ENCODE data around the gene VPS18.

The VPS18 gene

DNA sequence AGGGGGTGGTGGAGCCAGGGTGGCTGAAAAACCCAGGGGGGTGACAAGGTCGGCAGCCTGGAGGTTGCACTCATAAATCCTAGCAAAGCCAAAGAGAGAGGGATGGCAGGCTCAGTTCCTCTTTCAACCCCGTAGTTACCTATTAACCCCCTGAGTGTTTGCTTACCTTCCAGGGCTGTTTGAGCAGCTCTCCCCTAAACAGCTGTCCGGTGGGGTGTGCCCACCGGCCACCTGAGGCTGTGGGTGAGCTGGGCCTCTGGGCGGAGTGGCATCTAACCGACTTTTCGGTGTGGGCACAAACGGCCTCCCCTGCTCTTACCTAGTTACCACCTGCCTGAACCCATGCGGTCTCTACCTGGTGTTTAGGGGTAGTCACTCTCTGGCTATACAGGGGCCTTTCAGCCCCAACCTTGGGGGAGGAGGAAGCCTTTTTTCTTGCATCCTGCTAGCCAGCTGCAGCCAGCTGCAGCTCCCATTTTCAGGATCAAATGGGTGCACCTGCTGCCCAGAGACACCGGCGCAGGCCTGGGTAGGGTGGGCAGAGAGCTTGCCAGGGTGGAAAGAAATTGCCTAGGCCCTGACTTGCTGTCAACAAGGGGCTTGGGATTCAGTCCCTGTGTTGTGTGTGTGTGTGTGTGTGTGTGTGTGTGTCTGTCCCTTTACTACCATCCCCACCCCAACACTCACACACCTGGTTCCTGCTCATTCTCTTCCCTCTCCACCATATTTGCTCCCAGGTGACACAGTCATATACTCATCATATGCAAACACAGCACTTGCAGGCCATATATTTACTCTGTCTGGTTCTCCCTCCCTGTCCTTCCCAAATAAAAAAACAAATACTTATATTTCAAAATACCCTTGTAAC is 38.6 kb downstream of the VPS18 start:
- no peak for DNase-seq (ENCODE audit: low read depth in 2 of 2, low spot score in 1 of 2)

DNA sequence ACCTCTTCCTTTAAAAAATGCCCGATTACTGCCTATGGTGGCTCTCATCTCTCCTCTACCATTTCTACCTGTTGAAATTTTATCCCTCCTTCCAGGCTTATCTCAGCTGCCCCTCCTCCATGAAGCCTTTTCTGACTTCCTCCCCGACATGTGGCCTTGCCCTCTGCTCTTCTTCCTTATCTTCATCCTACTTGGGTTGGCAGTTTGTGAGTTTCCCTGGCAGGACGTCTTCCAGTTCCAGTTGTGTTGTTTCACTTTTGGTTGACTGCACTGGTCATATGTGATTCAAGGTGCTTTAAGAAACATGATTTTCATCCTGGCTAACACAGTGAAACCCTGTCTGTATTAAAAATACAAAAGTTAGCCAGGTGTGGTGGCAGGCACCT is 39.3 kb downstream of the VPS18 start:
- DNase-seq (ENCODE audit: low read depth in 2 of 2, low spot score in 1 of 2): no peak

DNA sequence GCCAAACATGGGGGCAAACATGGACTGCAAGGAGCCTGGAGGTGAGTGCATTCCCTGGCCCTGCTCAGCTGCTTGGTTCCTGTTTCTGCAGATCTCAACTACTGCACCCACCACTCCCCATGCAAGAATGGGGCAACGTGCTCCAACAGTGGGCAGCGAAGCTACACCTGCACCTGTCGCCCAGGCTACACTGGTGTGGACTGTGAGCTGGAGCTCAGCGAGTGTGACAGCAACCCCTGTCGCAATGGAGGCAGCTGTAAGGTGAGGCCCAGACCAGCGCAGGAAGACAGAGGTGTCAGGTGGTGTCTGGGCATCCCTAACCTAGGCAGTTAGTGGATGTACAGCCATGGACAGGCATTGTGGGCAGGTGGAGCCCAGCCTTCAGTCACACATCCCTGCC is 40.2 kb downstream of the VPS18 start:
- DNase-seq (ENCODE audit: low read depth in 2 of 2, low spot score in 1 of 2): no peak

DNA sequence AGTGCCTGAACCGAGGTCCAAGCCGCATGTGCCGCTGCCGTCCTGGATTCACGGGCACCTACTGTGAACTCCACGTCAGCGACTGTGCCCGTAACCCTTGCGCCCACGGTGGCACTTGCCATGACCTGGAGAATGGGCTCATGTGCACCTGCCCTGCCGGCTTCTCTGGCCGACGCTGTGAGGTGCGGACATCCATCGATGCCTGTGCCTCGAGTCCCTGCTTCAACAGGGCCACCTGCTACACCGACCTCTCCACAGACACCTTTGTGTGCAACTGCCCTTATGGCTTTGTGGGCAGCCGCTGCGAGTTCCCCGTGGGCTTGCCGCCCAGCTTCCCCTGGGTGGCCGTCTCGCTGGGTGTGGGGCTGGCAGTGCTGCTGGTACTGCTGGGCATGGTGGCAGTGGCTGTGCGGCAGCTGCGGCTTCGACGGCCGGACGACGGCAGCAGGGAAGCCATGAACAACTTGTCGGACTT is 42.0 kb downstream of the VPS18 start:
- no peak for DNase-seq (ENCODE audit: low read depth in 2 of 2, low spot score in 1 of 2)

DNA sequence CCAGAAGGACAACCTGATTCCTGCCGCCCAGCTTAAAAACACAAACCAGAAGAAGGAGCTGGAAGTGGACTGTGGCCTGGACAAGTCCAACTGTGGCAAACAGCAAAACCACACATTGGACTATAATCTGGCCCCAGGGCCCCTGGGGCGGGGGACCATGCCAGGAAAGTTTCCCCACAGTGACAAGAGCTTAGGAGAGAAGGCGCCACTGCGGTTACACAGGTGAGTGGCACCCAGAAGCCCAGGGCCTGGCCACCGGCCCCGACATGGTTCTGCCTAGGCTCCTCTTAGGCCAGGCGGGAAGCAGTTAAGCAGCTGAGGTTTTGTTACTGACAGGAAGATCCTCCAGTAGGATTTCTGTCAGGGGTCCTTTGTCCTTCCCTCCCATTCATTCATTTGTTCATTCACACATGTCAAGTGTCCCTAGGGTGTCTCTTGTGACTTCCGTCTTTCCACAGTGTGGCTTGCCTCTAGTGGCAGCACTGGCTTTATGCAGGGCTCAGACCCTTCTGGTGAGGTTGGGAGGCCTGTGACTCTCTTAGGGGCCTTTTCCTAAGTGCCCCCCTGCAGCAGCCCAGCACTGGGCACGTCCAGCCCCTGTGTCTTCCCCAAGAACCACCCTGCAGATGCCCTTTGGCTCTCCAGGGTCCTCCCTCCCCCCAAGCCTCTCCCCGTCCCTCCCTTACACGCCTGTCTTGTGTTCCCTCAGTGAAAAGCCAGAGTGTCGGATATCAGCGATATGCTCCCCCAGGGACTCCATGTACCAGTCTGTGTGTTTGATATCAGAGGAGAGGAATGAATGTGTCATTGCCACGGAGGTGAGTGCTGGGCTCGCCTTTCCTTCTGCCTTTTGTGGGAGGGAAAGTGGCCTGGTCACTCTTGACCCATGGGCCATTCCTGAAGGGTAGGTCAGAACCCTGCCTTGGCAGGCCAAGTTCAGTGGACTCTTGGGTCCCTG is 42.7 kb downstream of the VPS18 start:
- no peak for DNase-seq (ENCODE audit: low read depth in 2 of 2, low spot score in 1 of 2)

DNA sequence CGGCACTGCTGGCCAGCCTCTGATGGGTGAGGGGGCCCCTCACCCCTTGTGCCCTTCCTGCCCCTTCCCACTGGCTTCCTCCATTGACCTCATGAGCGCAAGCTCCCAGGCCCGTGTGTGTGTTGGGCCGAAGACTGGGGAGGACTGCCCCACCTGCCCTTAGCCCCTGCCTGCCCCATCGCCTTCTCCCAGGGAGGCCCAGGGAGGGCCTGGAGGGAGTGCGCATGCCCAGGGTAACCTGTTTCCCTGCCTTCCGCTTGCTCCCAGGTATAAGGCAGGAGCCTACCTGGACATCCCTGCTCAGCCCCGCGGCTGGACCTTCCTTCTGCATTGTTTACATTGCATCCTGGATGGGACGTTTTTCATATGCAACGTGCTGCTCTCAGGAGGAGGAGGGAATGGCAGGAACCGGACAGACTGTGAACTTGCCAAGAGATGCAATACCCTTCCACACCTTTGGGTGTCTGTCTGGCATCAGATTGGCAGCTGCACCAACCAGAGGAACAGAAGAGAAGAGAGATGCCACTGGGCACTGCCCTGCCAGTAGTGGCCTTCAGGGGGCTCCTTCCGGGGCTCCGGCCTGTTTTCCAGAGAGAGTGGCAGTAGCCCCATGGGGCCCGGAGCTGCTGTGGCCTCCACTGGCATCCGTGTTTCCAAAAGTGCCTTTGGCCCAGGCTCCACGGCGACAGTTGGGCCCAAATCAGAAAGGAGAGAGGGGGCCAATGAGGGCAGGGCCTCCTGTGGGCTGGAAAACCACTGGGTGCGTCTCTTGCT is 43.7 kb downstream of the VPS18 start:
- no peak for DNase-seq (ENCODE audit: low read depth in 2 of 2, low spot score in 1 of 2)

DNA sequence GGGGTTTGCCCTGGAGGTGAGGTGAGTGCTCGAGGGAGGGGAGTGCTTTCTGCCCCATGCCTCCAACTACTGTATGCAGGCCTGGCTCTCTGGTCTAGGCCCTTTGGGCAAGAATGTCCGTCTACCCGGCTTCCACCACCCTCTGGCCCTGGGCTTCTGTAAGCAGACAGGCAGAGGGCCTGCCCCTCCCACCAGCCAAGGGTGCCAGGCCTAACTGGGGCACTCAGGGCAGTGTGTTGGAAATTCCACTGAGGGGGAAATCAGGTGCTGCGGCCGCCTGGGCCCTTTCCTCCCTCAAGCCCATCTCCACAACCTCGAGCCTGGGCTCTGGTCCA is 44.3 kb downstream of the VPS18 start:
- no peak for DNase-seq (ENCODE audit: low read depth in 2 of 2, low spot score in 1 of 2)

DNA sequence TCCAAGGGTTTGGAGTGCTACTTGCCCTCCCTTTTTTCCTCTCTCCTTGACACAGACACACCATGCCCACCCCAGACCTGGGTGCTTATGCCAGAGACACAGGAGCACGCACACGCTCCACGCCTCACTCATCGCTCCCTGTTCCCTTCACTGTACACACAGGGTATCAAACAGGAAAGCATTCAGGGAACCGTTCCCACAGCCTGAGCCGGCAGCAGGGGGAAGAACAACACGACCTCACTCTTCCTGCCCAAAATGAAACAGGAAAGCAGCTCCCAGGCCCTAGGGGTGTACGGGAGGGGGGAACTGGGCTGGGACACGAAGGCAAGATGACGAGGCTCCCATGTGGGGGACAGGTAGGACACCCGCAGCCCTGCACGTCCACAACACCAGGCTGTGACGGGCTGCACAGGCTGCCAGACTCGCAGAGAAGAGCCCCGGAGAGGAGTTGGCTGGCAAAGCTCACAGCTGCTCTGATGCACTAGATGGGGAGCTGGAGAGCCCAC is 46.1 kb downstream of the VPS18 start:
- no peak for DNase-seq (ENCODE audit: low read depth in 2 of 2, low spot score in 1 of 2)

DNA sequence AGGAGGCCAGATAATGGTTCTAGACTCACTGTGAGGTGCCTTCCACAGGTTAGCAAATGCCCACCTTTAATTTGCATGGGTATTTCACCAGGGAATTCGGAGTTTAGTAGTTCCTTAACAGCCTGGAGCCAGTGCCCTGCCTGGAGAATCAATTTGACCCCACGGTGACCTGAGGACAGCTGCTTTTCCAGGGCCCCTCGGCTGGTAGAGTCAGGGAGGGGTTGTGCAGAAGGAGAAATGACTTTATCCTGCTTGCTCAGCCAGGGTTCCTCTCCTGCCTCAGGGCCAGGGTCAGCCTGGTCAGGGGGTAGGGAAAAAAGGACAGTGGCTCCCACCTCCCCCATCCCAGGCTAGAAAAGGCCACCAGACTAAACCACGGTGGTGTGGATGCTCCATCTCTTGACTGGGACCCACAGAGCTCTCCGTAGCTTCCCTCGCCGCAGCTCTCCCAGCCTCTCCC is 46.8 kb downstream of the VPS18 start:
- no peak for DNase-seq (ENCODE audit: low read depth in 2 of 2, low spot score in 1 of 2)

DNA sequence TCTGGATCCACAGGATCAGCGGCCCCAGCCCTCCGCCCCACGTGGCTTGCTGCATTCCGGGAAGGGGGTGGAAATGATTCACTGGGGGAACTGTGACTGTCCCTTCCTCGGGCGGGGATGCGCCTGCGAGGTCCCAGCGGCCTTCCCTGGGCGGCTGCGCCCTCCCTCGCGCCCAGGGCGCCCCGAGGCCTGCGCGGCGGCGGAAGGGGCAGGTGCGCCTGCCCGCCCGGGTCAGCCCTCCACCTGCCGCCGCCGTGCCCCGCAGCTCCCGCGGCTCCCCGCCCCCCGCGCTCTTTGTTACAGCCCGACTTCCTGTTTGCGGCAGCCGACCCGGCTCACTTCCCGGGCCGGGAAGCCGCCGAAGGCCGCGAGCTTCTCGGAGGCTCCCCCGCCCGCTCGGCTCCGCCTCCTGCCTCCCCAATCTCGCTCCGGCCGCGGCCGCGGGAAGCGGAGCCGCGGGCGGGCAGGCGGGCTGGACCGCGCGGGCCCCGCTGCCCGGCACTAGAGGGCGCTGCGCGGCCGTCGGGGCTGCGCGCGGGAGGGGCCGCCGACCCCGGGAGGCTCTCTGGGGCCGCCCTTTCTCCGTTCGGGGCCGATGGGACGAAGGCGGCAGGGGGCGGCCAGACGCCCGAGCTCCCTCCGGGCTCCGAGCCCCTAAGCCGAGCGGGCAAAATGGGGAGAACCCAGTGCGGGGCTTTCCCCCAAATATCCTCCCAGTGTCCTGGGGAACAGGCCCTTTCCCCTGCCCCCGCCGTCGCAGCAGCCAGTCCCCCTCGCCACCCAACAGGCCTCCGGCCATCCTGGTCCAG is 47.5 kb downstream of the VPS18 start:
- DNase-seq (ENCODE audit: low read depth in 2 of 2, low spot score in 1 of 2): peak; percentile 20 to 36

DNA sequence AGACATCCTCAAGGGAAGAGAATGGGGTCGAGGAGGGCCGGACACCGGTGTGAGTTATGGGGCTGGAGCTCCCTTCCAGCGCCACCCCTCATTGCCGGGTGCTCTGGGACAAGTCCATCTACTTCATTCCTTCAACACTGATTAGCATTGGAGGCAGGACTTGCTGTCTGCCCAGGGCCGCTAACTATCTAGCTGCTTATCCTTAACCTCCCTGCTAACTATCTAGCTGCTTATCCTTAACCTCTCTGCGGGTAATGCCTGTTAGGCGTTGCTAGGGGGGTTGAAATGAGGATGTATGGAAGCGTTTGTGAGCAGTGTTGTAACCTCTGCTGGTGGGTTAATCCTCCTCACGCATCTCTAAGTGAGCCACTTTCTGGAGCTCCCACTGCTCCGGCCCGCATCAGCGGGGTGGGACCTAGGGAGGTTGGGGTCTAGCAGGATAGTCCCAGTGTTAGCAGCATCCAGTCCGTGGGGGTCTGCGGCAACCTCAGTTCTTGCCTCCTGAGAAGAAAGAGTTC is 48.1 kb downstream of the VPS18 start:
- DNase-seq (ENCODE audit: low read depth in 2 of 2, low spot score in 1 of 2): no peak

DNA sequence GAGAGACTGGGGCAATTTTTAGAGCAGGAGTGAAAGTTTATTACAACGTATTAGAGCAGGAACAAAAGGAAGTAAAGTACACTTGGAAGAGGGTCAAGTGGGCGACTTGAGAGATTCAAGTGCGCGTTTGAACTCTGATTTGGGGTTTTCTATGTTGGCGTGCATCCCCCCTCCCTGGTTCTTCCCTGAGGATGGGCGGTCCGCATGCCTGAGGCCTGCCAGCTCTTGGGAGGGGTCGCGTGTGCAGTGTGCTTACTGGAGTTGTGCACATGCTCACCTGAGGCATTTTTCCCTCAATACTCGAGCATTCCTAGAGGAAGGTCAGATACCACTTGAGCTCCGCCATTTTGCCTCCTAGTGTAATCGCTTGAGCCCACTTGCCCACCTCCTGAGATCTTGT is 48.6 kb downstream of the VPS18 start:
- DNase-seq (ENCODE audit: low read depth in 2 of 2, low spot score in 1 of 2): no peak

DNA sequence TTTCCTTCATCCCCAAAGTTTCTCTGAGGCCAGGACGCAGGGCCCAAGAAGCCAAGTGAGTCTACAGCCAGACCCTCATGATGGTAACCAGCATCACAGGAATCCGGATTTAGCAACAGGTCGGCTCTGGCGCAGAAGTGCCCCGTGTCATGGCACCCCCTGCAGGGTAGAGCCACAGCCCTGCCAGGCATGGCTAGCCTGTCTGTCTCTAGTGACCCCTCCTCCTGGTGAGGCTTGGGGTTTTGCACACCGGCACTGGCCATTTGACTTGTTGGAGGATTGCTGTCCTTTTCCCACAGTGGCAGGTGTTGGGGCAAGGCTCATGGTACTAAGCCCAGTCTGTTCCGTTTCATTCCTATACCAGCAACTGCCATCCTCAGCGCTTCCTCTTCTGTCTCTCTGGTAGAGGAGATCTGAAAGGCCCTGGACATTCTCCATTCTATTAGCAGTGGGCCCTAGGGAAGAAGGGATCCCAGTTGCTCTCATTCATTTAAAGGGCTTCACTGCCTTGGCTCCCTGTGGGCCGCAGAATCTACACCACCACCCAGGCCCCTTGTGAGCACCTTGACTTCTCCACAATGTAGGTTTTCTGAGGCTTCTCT is 49.6 kb downstream of the VPS18 start:
- DNase-seq (ENCODE audit: low read depth in 2 of 2, low spot score in 1 of 2): no peak

DNA sequence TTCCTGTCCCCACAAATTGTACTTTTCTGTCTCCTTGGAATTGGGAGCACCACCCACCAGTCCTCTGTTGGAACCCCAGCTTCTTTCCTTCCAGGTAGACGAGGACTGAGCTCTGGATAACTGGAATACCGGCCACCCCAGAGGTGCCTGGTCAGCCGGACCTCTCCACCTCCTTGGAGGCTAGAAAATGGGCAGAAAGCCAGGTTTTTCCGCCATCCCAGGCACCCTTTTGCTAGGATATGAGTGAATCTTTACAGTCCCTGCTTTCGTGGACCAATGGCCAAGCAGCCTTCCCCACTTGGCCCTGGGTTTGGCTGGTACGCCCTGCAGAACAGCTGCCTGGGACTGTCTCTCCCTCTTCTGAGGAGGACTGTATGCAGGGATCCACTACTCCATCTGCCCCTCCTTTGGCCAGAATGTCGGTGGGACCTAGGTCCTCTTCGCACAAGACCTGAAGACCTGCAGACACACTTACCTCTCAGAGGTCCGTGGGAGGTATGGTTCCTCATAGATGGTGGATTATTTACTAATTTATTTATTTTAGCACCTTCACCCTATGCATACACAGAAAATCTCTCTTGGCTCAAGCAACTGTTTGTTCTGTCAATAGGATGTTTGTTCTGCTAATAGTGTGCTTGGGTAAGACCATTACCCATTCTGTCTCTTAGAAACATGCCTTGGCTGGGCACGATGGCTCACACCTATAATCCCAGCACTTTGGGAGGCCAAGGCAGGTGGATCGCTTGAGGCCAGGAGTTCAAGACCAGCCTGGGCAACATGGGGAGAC is 50.5 kb downstream of the VPS18 start:
- no peak for DNase-seq (ENCODE audit: low read depth in 2 of 2, low spot score in 1 of 2)

DNA sequence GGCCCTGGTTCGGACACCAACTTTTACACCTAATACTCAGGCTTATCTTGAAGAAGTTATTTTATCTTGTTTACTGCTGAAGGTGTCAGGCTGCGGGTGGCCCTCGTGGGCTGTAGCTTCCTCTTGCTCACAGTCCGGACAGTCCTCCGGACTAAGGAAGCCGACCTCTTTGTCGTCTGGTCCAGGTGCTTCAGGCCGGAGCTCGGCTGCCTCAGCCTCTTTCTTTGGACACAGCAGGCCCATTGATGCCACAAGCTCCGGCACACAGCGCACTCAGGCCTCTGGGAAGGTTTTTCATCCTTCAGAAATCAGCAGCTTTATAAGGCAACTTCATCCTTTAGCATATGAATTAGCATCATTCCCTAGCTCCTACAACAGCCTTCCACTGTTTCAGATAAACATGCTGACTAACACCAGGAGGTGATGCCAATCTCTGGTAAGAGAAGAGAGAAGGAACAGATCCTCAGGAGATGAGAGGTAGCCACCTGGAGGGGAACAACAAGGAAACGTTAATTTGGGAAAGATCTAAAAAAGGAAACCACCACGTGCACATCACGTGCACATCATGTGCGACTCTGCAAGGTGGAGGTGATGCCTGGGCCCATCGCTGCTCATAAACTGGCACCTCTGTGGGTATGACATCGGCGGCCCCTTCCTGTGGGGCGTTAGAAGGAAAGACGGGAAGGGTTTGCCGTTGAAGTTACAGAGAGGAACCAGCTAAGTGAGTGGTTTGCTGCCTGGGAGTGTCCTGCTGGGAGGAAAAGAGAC is 54.6 kb downstream of the VPS18 start:
- DNase-seq (ENCODE audit: low read depth in 2 of 2, low spot score in 1 of 2): no peak

DNA sequence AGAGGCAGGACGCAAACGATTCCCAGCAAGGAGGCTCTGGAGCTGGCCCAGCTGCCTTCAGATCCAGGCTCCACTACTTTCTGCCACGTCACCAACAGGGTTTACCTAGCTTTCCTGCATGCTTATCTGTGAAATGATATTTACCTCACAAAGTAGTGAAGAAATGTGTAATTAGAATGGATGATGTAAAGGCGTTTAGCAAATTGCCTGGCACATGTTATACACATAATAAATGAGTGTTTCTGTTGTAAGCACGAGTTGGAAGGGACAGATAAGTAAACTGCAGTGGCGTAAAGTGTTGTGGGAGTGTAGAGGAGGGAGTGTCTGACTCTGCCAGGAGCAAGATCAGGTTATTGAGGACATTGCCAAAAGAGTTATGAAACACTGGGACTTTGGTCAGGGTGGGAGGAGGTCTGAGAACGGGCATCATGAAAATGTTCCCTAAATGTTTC is 55.5 kb downstream of the VPS18 start:
- DNase-seq (ENCODE audit: low read depth in 2 of 2, low spot score in 1 of 2): no peak

DNA sequence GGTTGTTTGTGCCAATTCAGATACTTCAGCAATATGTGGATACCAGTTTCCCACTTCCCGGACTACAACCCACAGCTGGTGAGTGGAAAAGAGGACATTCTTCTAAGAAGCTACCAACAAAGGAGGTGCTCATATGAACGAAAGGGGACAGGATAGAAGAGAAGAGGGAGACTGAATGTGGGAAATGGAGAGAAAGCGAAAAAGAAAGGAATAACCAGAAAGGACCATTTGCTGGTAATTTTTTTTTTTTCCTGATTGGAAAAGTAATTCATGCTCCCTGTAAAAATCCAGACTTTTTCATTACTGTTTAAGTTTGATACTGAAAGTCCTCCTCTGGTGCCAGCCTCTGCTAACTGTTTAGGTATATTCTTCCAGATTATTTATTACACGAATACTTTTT is 57.5 kb downstream of the VPS18 start:
- DNase-seq (ENCODE audit: low read depth in 2 of 2, low spot score in 1 of 2): no peak

DNA sequence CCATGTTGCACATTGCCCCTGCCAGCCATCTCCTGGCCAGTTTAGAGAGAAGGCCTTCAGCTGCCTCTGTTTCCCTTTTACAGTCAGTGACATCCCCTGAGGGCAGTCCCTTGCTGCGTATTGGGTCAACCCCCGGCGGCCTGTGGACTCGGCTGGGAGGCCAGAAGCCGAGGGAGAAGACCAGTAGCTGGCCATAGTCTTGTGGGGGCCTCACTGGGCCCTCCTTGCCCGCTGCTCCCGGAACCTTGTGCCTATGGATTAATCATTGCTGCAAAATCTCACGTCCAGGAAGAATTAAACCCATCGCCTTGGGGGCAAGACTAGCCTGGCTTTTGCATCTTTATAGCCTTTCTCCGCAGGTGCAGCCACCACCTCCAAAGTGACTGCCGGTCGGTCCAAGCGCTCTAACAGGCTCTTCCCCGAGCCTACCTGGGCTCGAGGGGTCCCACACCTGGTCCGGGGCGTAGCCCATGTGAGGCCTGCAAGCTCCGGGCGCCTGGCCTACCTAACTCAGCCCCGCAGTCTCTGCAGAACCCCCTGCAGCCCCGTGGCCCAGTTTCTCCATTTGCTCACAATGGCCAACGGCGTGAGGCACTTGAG is 58.2 kb downstream of the VPS18 start:
- DNase-seq (ENCODE audit: low read depth in 2 of 2, low spot score in 1 of 2): no peak
